ENCODE data around the gene GLRA2. TPM values are rescaled to one million over a fixed set of nuclear protein-coding genes. Genes with fewer than 3 reads are reported as not detected.

Gene GLRA2
- total RNA-seq, 4 donors from 2014 or later, result not detected

DNA sequence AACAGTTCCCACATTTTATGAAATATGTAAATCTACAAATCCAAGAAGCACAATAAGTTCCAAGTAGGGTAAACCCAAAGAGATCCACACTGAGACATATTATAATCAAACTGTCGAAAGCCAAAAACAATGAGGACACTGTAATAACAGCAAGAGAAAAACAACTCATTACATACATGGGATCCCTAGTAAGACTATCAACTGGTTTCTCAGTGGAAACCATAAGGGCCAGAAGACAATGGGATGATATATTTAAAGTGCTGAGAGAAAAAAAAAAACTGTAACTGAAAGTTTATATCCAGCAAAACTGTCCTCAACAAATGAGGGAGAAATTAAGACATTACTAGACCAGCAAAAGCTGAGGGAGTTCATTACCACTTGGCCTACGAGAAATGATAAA, 34.7 kb downstream of the GLRA2 start:
- TF ChIP-seq POLR2A (IDR thresholded peaks at IDR 0.05), result no peak
- TF ChIP-seq, protein P1, sequence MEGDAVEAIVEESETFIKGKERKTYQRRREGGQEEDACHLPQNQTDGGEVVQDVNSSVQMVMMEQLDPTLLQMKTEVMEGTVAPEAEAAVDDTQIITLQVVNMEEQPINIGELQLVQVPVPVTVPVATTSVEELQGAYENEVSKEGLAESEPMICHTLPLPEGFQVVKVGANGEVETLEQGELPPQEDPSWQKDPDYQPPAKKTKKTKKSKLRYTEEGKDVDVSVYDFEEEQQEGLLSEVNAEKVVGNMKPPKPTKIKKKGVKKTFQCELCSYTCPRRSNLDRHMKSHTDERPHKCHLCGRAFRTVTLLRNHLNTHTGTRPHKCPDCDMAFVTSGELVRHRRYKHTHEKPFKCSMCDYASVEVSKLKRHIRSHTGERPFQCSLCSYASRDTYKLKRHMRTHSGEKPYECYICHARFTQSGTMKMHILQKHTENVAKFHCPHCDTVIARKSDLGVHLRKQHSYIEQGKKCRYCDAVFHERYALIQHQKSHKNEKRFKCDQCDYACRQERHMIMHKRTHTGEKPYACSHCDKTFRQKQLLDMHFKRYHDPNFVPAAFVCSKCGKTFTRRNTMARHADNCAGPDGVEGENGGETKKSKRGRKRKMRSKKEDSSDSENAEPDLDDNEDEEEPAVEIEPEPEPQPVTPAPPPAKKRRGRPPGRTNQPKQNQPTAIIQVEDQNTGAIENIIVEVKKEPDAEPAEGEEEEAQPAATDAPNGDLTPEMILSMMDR (IDR thresholded peaks at IDR 0.05), result no peak
- H3K27me3 ChIP-seq, result no peaks in the 10 kb centered on the region
- H3K27ac ChIP-seq, result no peak overlapping the region
- H3K9me3 ChIP-seq, result no peaks in the 10 kb centered on the region
- H3K4me3 ChIP-seq, result no peak overlapping the region
- H3K4me1 ChIP-seq, result no peaks in the 10 kb centered on the region
- no peak for DNase-seq
- no peaks in the 10 kb centered on the region for H3K36me3 ChIP-seq

DNA sequence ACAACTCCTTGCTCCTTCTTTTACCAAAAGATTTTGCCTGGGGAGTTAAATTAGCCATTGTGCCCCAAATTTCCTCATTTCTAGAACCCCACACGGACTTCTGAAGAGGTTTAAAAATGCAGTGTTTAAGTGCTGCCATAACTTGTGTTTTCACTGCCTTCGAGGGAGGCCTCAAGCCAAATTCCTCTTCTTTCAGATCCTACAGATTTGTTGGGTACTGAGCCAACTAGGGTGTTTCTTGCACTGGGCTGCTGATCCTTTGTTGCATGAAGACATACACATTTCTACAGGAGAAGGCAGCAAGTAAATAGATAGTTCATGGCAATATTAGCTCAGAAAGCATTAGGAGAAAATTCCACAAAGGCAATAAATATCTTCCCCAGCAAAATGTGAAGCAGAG, 43.8 kb downstream of the GLRA2 start:
- no peaks in the 10 kb centered on the region for H3K27me3 ChIP-seq
- DNase-seq, result no peak

DNA sequence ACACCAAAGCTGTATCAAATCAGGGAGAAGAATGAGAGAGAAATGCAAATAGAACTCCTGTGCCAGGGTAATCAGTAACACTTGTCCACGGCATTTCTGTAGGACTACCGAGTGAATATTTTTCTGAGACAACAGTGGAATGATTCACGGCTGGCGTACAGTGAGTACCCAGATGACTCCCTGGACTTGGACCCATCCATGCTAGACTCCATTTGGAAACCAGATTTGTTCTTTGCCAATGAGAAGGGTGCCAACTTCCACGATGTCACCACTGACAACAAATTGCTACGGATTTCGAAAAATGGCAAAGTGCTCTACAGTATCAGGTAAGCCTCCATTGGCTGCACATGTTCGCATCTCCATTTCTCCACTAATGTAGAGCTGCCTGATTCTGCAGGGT, 51.7 kb downstream of the GLRA2 start:
- Histone ChIP-seq H3K4me3 (no peak overlapping the region), H3K27me3 (no peaks in the 10 kb centered on the region), H3K27ac (no peak overlapping the region), H3K4me1 (no peaks in the 10 kb centered on the region), H3K9me3 (no peaks in the 10 kb centered on the region), H3K36me3 (no peaks in the 10 kb centered on the region)
- TF ChIP-seq POLR2A (IDR thresholded peaks at IDR 0.05), result no peak
- TF ChIP-seq, protein P1 (IDR thresholded peaks at IDR 0.05), result no peak
- no peak for DNase-seq

More for the DNA sequence above, 43.8 kb downstream of the GLRA2 start:
- TF ChIP-seq, protein P1 (IDR thresholded peaks at IDR 0.05), result no peak
- TF ChIP-seq POLR2A (IDR thresholded peaks at IDR 0.05), result no peak
- H3K36me3 ChIP-seq, result no peaks in the 10 kb centered on the region
- no peaks in the 10 kb centered on the region for H3K9me3 ChIP-seq
- no peaks in the 10 kb centered on the region for H3K4me1 ChIP-seq
- H3K4me3 ChIP-seq, result no peak overlapping the region
- H3K27ac ChIP-seq, result no peak overlapping the region

DNA sequence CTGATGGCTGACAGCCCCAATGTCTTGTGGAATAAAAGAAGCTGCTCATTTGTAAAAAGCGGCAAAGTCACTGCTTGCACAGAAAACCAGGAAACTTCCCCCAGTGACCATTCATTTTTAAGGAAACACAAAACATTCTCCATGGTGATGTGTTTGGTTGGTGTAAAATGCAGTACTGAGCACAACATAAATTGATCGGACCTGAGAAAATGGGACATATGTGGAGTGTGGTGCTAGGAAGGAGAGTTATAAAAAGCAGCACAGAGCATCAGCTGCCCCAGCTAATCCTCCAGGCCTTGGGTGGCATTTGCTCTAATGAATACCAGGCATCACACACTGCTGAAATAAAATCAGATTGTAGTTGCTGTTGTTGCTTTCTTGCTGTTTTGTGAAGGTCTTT, 55.2 kb downstream of the GLRA2 start:
- TF ChIP-seq POLR2A (IDR thresholded peaks at IDR 0.05), result no peak
- TF ChIP-seq, protein P1 (IDR thresholded peaks at IDR 0.05), result no peak
- no peaks in the 10 kb centered on the region for H3K36me3 ChIP-seq
- DNase-seq, result no peak
- H3K27ac ChIP-seq, result no peak overlapping the region
- no peaks in the 10 kb centered on the region for H3K4me1 ChIP-seq
- H3K4me3 ChIP-seq, result no peak overlapping the region
- H3K27me3 ChIP-seq, result no peaks in the 10 kb centered on the region
- H3K9me3 ChIP-seq, result no peaks in the 10 kb centered on the region

DNA sequence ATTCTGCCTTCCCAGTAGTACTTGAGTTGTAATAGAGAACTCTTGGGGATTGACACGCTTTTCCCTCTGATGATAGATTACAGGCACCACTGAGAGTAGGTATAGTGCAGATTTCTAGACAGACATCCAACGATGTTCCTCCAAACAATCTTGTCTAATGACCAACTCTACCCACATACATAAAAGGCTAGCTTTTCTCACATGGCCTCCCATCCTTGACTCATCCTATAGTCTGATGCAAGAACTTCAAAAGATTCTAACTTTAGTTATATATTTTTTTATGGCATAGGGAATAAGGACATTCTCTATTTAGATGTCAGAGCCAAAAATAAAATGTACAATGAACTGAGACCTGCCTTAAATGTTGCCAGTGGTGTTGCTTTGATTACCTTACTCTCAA, 60.9 kb downstream of the GLRA2 start:
- no peak for TF ChIP-seq POLR2A (IDR thresholded peaks at IDR 0.05)
- TF ChIP-seq, protein P1 (IDR thresholded peaks at IDR 0.05), result no peak
- H3K36me3 ChIP-seq, result no peaks in the 10 kb centered on the region
- H3K4me3 ChIP-seq, result no peak overlapping the region

More for the DNA sequence above, 60.9 kb downstream of the GLRA2 start:
- Histone ChIP-seq H3K27me3 (no peaks in the 10 kb centered on the region), H3K27ac (no peak overlapping the region), H3K4me1 (no peaks in the 10 kb centered on the region), H3K9me3 (no peaks in the 10 kb centered on the region)
- DNase-seq, result no peak
